SK-N-SH (cell line): ENCODE measurements around the gene TBC1D5. TPM values are rescaled to one million over a fixed set of nuclear protein-coding genes. Genes with fewer than 3 reads are reported as not detected.

Experiments
- CTCF ChIA-PET: fragments of 300-600, 350-600 bp; formaldehyde crosslinking; extraction: SDS; loops from one replicate; lab custom pipeline; 2021; lab: Yijun Ruan, JAX
- POLR2A ChIA-PET: fragments of 350-600 bp; sonication (Branson Sonifier 250); formaldehyde crosslinking; extraction: SDS; loops from one replicate; lab custom pipeline; 2020; ENCODE audit warnings: antibody characterized with exemption, inconsistent platforms; lab: Yijun Ruan, JAX
- DNase-seq: peaks from one replicate; pipeline ENCODE4 v3.0.0; 2012
- H2AFZ ChIP-seq: fragments of 200-600 bp; sonication (generic); 2 replicates; pipeline ENCODE4 v1.8.1; 2016; ENCODE audit warnings: antibody characterized with exemption, mild to moderate bottlenecking, low read depth
- H3F3A ChIP-seq: fragments of 200-600 bp; sonication (generic); replicated peaks from 2 replicates; pipeline ENCODE3; 2016; ENCODE audit warnings: antibody characterized with exemption, mild to moderate bottlenecking; ENCODE audit not compliant: insufficient read depth
- H3K27ac ChIP-seq, 2 experiments: fragments of 200-500 bp in 1 of 2; fragments of 200-600 bp in 1 of 2; sonication (Bioruptor generic) in 1 of 2; sonication (generic), shearing (Covaris generic) in 1 of 2; 2 replicates each; pipeline versions ENCODE4 v1.5.1 to v1.6.1; 2014 to 2016; ENCODE audit warnings: low read depth in 2 of 2, inconsistent platforms in 1 of 2, low read length in 1 of 2, mild to moderate bottlenecking in 1 of 2, mixed read lengths in 1 of 2
- H3K27me3 ChIP-seq: fragments of 200-600 bp; sonication (generic), shearing (Covaris generic); 2 replicates; pipeline ENCODE4 v1.6.1; 2016; ENCODE audit warnings: mixed run types; ENCODE audit not compliant: insufficient read depth
- H3K36me3 ChIP-seq, 2 experiments: fragments of 200-500 bp in 1 of 2; fragments of 200-600 bp in 1 of 2; sonication (Bioruptor generic) in 1 of 2; sonication (generic) in 1 of 2; replicated peaks in 1 of 2; 2 replicates each; pipeline versions ENCODE3 to v1.5.1; 2014 to 2016; ENCODE audit warnings: low read length in 1 of 2, mild to moderate bottlenecking in 1 of 2; ENCODE audit not compliant: insufficient read depth in 2 of 2, control insufficient read depth in 1 of 2
- H3K4me1 ChIP-seq, 2 experiments: fragments of 200-500 bp in 1 of 2; fragments of 200-600 bp in 1 of 2; sonication (Bioruptor generic) in 1 of 2; sonication (generic), shearing (Covaris generic) in 1 of 2; 2 replicates each; pipeline versions ENCODE4 v1.5.1 to v1.6.1; 2014 to 2016; ENCODE audit warnings: low read depth in 1 of 2, low read length in 1 of 2, mixed run types in 1 of 2; ENCODE audit not compliant: insufficient read depth in 2 of 2, control insufficient read depth in 1 of 2
- H3K4me2 ChIP-seq: fragments of 200-600 bp; sonication (generic), shearing (Covaris generic); 2 replicates; pipeline ENCODE4 v1.6.1; 2017; ENCODE audit warnings: mixed run types
- H3K4me3 ChIP-seq, 2 experiments: fragments of 200-500 bp in 1 of 2; fragments of 200-600 bp in 1 of 2; sonication (Bioruptor generic) in 1 of 2; sonication (generic), shearing (Covaris generic) in 1 of 2; 2 replicates each; pipeline versions ENCODE4 v1.5.1 to v1.8.1; 2014 to 2016; ENCODE audit warnings: low read depth in 2 of 2, inconsistent platforms in 1 of 2, low read length in 1 of 2, mild to moderate bottlenecking in 1 of 2, mixed read lengths in 1 of 2, moderate library complexity in 1 of 2
- H3K79me2 ChIP-seq: fragments of 200-600 bp; sonication (generic); 2 replicates; pipeline ENCODE4 v1.8.1; 2017; ENCODE audit warnings: mild to moderate bottlenecking; ENCODE audit not compliant: insufficient read depth
- H3K9ac ChIP-seq: fragments of 200-600 bp; sonication (generic); 2 replicates; pipeline ENCODE4 v1.6.1; 2017; ENCODE audit warnings: mixed run types
- H3K9me2 ChIP-seq: fragments of 200-600 bp; sonication (generic); 2 replicates; pipeline ENCODE4 v1.6.1; 2017; ENCODE audit warnings: mixed run types
- H3K9me3 ChIP-seq: fragments of 200-600 bp; sonication (generic); 2 replicates; pipeline ENCODE4 v1.6.1; 2017; ENCODE audit warnings: mixed run types, mild to moderate bottlenecking, moderate library complexity
- H4K20me1 ChIP-seq: fragments of 200-600 bp; sonication (generic); 2 replicates; pipeline ENCODE4 v1.6.1; 2017; ENCODE audit warnings: mild to moderate bottlenecking, mixed run types; ENCODE audit not compliant: insufficient read depth
- EP300 ChIP-seq, 2 experiments: IDR thresholded peaks; 2 replicates each; pipeline versions ENCODE4 v1.4.0 to v1.6.1; 2012; ENCODE audit warnings: borderline replicate concordance in 1 of 2, low read depth in 1 of 2, low read length in 1 of 2
- EZH2phosphoT487 ChIP-seq: fragments of 200-600 bp; sonication (generic); IDR thresholded peaks from 2 replicates; pipeline ENCODE4 v1.6.1; 2017; ENCODE audit warnings: low read depth, mixed run types, mild to moderate bottlenecking, antibody characterized with exemption, moderate library complexity, borderline replicate concordance
- FOSL2 ChIP-seq: IDR thresholded peaks from 2 replicates; pipeline ENCODE4 v1.4.0; 2012; ENCODE audit warnings: low read depth, mild to moderate bottlenecking, moderate library complexity, borderline replicate concordance
- GATA2 ChIP-seq: sonication (generic); formaldehyde crosslinking; IDR thresholded peaks from 2 replicates; pipeline ENCODE4 v1.5.0; 2020; ENCODE audit warnings: mild to moderate bottlenecking, missing genetic modification reagents
- JUND ChIP-seq: IDR thresholded peaks from 2 replicates; pipeline ENCODE4 v1.4.0; 2012
- NFIC ChIP-seq: IDR thresholded peaks from 2 replicates; pipeline ENCODE4 v1.4.0; 2012; ENCODE audit warnings: borderline replicate concordance
- NRF1 ChIP-seq: IDR thresholded peaks from 2 replicates; pipeline ENCODE4 v1.6.1; 2012; ENCODE audit warnings: low read depth, mild to moderate bottlenecking, low read length
- POLR2AphosphoS5 ChIP-seq: IDR thresholded peaks from 2 replicates; pipeline ENCODE4 v1.6.1; 2012; ENCODE audit warnings: low read depth, low read length
- RAD21 ChIP-seq: IDR thresholded peaks from 2 replicates; pipeline ENCODE4 v1.6.1; 2012; ENCODE audit warnings: mild to moderate bottlenecking, low read length
- SIN3A ChIP-seq: IDR thresholded peaks from 2 replicates; pipeline ENCODE4 v1.6.1; 2012; ENCODE audit warnings: low read depth, mild to moderate bottlenecking, low read length, moderate library complexity, borderline replicate concordance
- TCF12 ChIP-seq: IDR thresholded peaks from 2 replicates; pipeline ENCODE4 v1.4.0; 2012
- TEAD4 ChIP-seq: IDR thresholded peaks from 2 replicates; pipeline ENCODE4 v1.4.0; 2012; ENCODE audit warnings: mild to moderate bottlenecking, borderline replicate concordance; ENCODE audit not compliant: insufficient read depth
- USF1 ChIP-seq: IDR thresholded peaks from 2 replicates; pipeline ENCODE4 v1.4.0; 2012; ENCODE audit warnings: low read depth, borderline replicate concordance
- YY1 ChIP-seq: IDR thresholded peaks from 2 replicates; pipeline ENCODE4 v1.4.0; 2012; ENCODE audit warnings: low read depth, mild to moderate bottlenecking
- WGBS: methylation state at CpG from one replicate; pipeline ENCODE4 v1.1.6; 2017; ENCODE audit warnings: low lambda C conversion rate; 5-methylcytosine and 5-hydroxymethylcytosine counted together
- polyA plus RNA-seq, 3 experiments: library from polyadenylated mRNA; depleted of rRNA; stranded (reverse); fragments of >200 nt; gene quantifications; 2 replicates each; pipeline ENCODE4 v1.2.3, GENCODE V29; 2012
- TF ChIP-seq, protein P1 (sequence below): fragments of 150-350 bp; IDR thresholded peaks from 2 replicates; pipeline ENCODE4 v1.6.1; 2017; ENCODE audit warnings: antibody characterized with exemption, low read length, low read depth, borderline replicate concordance
- TF ChIP-seq, protein P2 (sequence below): IDR thresholded peaks from 2 replicates; pipeline ENCODE4; 2012

TBC1D5 gene
- polyA plus RNA-seq, 1 of the 3 experiments (the other 2 are of a cell fraction) = 19.5 TPM

DNA sequence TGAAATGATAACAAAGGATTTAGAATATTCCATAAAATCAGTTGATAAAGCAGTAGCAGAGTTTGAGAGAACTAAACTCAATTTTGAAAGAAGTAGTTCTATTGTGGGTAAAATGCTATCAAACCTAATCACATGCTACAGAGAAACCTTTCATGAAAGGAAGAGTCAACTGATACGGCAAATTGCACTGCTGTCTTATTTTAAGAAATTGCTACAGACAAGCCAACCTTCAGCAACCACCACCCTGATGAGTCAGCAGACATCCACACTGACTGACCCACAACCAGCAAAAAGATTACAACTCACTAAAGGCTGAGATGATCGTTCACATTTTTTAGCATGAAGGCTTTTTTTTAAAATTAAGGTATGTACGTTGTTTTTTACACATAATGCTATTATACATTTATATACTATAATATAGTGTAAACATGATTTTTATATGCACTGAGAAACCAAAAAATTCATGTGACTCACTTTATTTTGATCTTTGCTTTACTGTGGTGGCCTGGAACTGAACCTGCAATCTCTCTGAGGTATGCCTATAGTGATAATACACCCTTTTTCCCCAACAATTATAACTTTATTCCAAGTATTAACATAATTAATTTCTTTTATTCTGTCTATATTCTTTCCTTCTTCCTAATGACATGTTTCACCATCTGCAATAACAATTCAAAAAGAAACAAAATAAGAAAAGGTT, 109.9 kb downstream of the TBC1D5 start:
- H3K27me3 ChIP-seq = no peaks in the 10 kb centered on the region
- H3K4me1 ChIP-seq = peaks cover 0 to 22% of the 10 kb centered on the region in 2 experiments; a peak in 2 of 4 replicates
- peaks cover 22% of the 10 kb centered on the region; the same call in 1 of the 2 replicates for H3K79me2 ChIP-seq
- POLR2A ChIA-PET = no interaction called here
- TF ChIP-seq, protein P1, sequence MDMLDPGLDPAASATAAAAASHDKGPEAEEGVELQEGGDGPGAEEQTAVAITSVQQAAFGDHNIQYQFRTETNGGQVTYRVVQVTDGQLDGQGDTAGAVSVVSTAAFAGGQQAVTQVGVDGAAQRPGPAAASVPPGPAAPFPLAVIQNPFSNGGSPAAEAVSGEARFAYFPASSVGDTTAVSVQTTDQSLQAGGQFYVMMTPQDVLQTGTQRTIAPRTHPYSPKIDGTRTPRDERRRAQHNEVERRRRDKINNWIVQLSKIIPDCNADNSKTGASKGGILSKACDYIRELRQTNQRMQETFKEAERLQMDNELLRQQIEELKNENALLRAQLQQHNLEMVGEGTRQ = no peak
- TF ChIP-seq RAD21 = no peak
- TF ChIP-seq GATA2 = no peak
- TF ChIP-seq SIN3A = no peak
- peak; percentile 76 for TF ChIP-seq TCF12
- no peak for TF ChIP-seq YY1
- peak; percentile 68 for TF ChIP-seq JUND
- no peak for TF ChIP-seq NRF1
- peak; percentile 78; the same call in 1 of the 2 replicates for TF ChIP-seq FOSL2
- TF ChIP-seq USF1 = no peak
- TF ChIP-seq EZH2phosphoT487 = no peak
- TF ChIP-seq POLR2AphosphoS5 = peak; percentile 56; the same call in 1 of the 2 replicates
- TF ChIP-seq, protein P2, sequence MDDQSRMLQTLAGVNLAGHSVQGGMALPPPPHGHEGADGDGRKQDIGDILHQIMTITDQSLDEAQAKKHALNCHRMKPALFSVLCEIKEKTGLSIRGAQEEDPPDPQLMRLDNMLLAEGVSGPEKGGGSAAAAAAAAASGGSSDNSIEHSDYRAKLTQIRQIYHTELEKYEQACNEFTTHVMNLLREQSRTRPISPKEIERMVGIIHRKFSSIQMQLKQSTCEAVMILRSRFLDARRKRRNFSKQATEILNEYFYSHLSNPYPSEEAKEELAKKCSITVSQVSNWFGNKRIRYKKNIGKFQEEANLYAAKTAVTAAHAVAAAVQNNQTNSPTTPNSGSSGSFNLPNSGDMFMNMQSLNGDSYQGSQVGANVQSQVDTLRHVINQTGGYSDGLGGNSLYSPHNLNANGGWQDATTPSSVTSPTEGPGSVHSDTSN = peak; percentile 85
- TF ChIP-seq NFIC = 0 out of 2 replicates have a peak, but pooled peaks have one; percentile 12
- TF ChIP-seq EP300 (IDR thresholded peaks at IDR 0.05; ENCODE audit: borderline replicate concordance in 1 of 2, low read depth in 1 of 2, low read length in 1 of 2) = peak in 1 of 2 experiments; percentile 17; a peak in 1 of 4 replicates
- TF ChIP-seq TEAD4 = no peak
- peak overlapping the region; percentile 26 to 55; a peak in 3 of 4 replicates for H3K27ac ChIP-seq
- peaks cover 28% of the 10 kb centered on the region for H3F3A ChIP-seq
- no peak for DNase-seq
- no peaks in the 10 kb centered on the region for H3K9me3 ChIP-seq
- H2AFZ ChIP-seq = peak overlapping the region; percentile 13; the same call in 1 of the 2 replicates
- no peaks in the 10 kb centered on the region; the same call in 1 of the 2 replicates for H4K20me1 ChIP-seq
- no peaks in the 10 kb centered on the region for H3K9me2 ChIP-seq
- H3K4me2 ChIP-seq = peak overlapping the region; percentile 61; the same call in 1 of the 2 replicates
- H3K9ac ChIP-seq = no peak overlapping the region; the same call in 1 of the 2 replicates
- no peaks in the 10 kb centered on the region for H3K36me3 ChIP-seq
- WGBS = 11% methylated on average over 3 of the region's 3 CpGs
- CTCF ChIA-PET = interaction anchor here (2.0 kb wide), 1 partner anchor 12 kb away, joined by 5 read pairs; no protein-coding TSS in a partner anchor
- peak overlapping the region in 1 of 2 experiments; percentile 42; a peak in 1 of 4 replicates for H3K4me3 ChIP-seq
